Coronary artery (tissue), 2 donors: ENCODE measurements around the gene PLXDC1.
A peak's percentile ranks its signal among the peaks of the same experiment; 100 is the strongest.

Experiments used
- DNase-seq: peaks from one replicate; pipeline ENCODE4 v3.0.0-alpha.2; 2017; ENCODE audit warnings: low spot score
- H3K27ac ChIP-seq, 2 donors: fragments of 200-600 bp; sonication (generic); one replicate each; pipeline ENCODE4 v1.5.1; 2016 to 2019
- H3K4me3 ChIP-seq: fragments of 200-600 bp; sonication (generic); 2 replicates; pipeline ENCODE4 v1.5.1; 2016; ENCODE audit warnings: mild to moderate bottlenecking, moderate library complexity
- TF ChIP-seq, protein P1 (sequence below): fragments of 200-600 bp; sonication (generic); IDR thresholded peaks from one replicate; pipeline ENCODE4 v1.5.1; 2019; ENCODE audit warnings: antibody characterized with exemption

The PLXDC1 gene

DNA sequence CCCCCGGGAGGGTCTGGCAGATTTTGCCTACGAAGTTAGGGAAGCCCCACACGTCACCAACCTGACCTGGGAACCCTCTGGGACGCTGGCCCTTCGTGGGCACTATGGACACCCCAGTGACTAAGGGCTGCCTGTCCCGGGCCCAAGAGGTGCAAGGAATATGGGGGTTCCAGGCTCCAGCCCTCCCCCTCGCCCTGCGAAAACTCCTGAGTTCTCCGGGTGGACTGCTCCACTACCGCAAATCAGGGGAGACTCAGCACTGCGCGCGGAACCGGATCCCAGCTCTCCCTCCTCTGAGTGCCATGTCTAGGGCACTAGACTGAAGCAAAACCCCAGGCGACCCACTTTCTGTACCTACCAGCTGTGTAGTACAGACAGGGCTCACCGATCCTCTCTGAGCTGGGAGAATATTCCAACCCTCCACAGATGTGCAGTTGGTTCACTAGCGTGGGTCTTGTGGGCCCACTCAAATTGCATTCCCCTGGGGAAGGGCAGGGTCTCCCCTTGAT is 14.5 kb upstream of the PLXDC1 start, which contains the start of gene ARL5C:
TSS of gene ARL5C (minus strand) at position 321 of the 509 bp plus-strand sequence. CDS start 401 bp downstream, outside the sequence.
- Histone ChIP-seq H3K4me3 (peak within 1 kb of the TSS; percentile 80), H3K27ac (peak within 1 kb of the TSS in 1 of 2 donors; percentile 60)
- no peak for DNase-seq
- TF ChIP-seq, protein P1, sequence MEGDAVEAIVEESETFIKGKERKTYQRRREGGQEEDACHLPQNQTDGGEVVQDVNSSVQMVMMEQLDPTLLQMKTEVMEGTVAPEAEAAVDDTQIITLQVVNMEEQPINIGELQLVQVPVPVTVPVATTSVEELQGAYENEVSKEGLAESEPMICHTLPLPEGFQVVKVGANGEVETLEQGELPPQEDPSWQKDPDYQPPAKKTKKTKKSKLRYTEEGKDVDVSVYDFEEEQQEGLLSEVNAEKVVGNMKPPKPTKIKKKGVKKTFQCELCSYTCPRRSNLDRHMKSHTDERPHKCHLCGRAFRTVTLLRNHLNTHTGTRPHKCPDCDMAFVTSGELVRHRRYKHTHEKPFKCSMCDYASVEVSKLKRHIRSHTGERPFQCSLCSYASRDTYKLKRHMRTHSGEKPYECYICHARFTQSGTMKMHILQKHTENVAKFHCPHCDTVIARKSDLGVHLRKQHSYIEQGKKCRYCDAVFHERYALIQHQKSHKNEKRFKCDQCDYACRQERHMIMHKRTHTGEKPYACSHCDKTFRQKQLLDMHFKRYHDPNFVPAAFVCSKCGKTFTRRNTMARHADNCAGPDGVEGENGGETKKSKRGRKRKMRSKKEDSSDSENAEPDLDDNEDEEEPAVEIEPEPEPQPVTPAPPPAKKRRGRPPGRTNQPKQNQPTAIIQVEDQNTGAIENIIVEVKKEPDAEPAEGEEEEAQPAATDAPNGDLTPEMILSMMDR = no peak

GRCh38 chr17:39165178-39165840 is 13.9 kb upstream of the PLXDC1 start:
- Histone ChIP-seq H3K27ac (peak overlapping the region in 1 of 2 donors; percentile 60), H3K4me3 (peak overlapping the region; percentile 80)
- DNase-seq = no peak
- TF ChIP-seq, protein P1 = no peak

DNA sequence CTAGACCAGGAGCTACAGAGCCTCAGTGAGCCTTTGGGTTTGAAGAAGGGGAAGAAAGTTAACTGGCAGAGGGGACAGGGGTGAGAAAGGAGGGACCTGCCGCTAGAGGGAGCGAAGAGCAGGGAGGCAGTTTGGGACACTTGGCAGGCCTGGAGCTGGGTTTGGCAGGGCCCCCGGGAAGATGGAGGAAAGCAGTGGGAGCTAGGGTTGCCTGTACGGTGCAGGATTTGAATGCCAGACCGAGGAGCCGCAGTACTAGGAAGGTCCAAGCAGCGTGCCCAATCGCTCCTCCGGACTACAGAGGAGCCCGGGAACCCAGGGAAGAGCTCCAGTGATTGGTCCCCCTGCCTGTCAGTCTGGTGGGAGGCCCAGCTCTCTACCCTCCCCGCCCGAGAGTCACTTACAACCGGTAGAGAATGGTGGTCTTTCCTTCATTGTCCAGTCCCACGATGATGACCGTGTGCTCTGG is 13.3 kb upstream of the PLXDC1 start:
- Histone ChIP-seq H3K27ac (peak overlapping the region in 1 of 2 donors; percentile 60), H3K4me3 (peak overlapping the region; percentile 80)
- peak; percentile 93 for DNase-seq
- TF ChIP-seq, protein P1 = peak; percentile 64

- no peak overlapping the region for H3K4me3 ChIP-seq
- H3K27ac ChIP-seq = no peak overlapping the region
- no peak for DNase-seq
- TF ChIP-seq, protein P1 = no peak
These were observed 10.5 kb upstream of the PLXDC1 start for GRCh38 chr17:39161962-39162361.

DNA sequence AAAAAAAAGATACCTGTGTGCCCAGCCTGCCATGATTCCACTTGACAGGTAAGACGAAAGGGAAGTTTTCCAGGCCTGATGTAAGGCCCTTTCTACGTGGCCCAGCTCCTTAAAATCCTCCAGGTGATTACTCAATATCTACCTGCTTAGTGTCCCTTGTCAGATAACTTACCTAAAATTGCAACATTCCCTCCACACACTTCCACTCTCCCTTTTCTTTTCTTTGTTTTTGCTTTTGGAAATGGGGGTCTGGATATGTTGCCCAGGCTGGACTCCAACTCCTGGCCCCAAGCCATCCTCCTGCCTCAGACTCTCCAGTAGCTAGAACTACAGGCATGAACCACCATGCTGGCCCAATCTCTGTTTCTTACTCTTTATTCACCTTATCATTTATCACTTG is 7.2 kb upstream of the PLXDC1 start:
- no peak overlapping the region for H3K27ac ChIP-seq
- no peak for DNase-seq
- TF ChIP-seq, protein P1 = no peak
- H3K4me3 ChIP-seq = no peak overlapping the region

DNA sequence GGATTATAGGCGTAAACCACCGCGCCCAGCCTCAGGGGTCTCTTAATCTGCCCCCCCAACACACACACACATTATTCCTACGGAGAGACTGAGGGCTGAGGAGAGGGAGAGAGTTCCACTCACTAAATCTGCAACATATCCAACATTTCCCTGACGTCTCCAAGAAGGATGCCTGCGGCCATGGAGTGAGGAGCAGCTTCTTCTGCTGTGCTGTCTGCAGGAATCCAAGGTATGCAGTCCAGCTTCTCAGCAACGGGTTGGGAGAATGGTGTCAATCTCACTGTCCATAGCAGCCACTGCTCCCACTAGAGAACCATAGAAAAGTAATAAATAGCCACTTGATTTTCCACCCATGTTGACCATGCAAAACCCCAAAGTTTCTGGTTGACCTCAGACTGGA is 5.1 kb upstream of the PLXDC1 start:
- DNase-seq = no peak
- no peak overlapping the region for H3K27ac ChIP-seq
- TF ChIP-seq, protein P1 = no peak
- no peak overlapping the region for H3K4me3 ChIP-seq

DNA sequence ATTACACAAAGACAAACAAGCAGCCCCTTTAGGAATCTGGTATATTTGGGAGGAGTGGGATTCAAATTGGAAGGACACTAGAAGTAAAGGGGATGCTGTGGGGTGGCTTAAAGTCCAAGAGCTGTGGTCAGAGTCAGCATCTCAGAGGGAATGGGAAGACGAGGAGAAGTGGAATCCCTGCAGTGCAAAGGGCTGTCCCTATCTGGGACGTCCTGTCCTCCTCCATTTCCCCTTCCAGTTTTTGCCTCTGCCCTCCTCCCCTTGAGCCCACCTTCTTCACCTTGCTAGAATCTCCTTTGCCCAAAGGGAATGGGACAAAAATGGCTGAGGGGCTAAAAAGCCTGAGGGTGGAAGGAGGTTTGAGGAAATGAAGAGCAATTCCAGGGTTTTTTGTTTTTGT is 4.2 kb upstream of the PLXDC1 start:
- no peak overlapping the region for H3K4me3 ChIP-seq
- TF ChIP-seq, protein P1 = no peak
- DNase-seq = no peak
- H3K27ac ChIP-seq = no peak overlapping the region
